SK-N-SH (cell line): ENCODE measurements around the gene PIK3R5. TPM values are rescaled to one million over a fixed set of nuclear protein-coding genes. Genes with fewer than 3 reads are reported as not detected.

Experiments used
- CTCF ChIA-PET: fragments of 300-600, 350-600 bp; formaldehyde crosslinking; extraction: SDS; loops from one replicate; lab custom pipeline; 2021; lab: Yijun Ruan, JAX
- POLR2A ChIA-PET: fragments of 350-600 bp; sonication (Branson Sonifier 250); formaldehyde crosslinking; extraction: SDS; loops from one replicate; lab custom pipeline; 2020; ENCODE audit warnings: antibody characterized with exemption, inconsistent platforms; lab: Yijun Ruan, JAX
- DNase-seq: peaks from one replicate; pipeline ENCODE4 v3.0.0; 2012
- H2AFZ ChIP-seq: fragments of 200-600 bp; sonication (generic); 2 replicates; pipeline ENCODE4 v1.8.1; 2016; ENCODE audit warnings: antibody characterized with exemption, mild to moderate bottlenecking, low read depth
- H3F3A ChIP-seq: fragments of 200-600 bp; sonication (generic); replicated peaks from 2 replicates; pipeline ENCODE3; 2016; ENCODE audit warnings: antibody characterized with exemption, mild to moderate bottlenecking; ENCODE audit not compliant: insufficient read depth
- H3K27ac ChIP-seq, 2 experiments: fragments of 200-500 bp in 1 of 2; fragments of 200-600 bp in 1 of 2; sonication (Bioruptor generic) in 1 of 2; sonication (generic), shearing (Covaris generic) in 1 of 2; 2 replicates each; pipeline versions ENCODE4 v1.5.1 to v1.6.1; 2014 to 2016; ENCODE audit warnings: low read depth in 2 of 2, inconsistent platforms in 1 of 2, low read length in 1 of 2, mild to moderate bottlenecking in 1 of 2, mixed read lengths in 1 of 2
- H3K27me3 ChIP-seq: fragments of 200-600 bp; sonication (generic), shearing (Covaris generic); 2 replicates; pipeline ENCODE4 v1.6.1; 2016; ENCODE audit warnings: mixed run types; ENCODE audit not compliant: insufficient read depth
- H3K36me3 ChIP-seq, 2 experiments: fragments of 200-500 bp in 1 of 2; fragments of 200-600 bp in 1 of 2; sonication (Bioruptor generic) in 1 of 2; sonication (generic) in 1 of 2; replicated peaks in 1 of 2; 2 replicates each; pipeline versions ENCODE3 to v1.5.1; 2014 to 2016; ENCODE audit warnings: low read length in 1 of 2, mild to moderate bottlenecking in 1 of 2; ENCODE audit not compliant: insufficient read depth in 2 of 2, control insufficient read depth in 1 of 2
- H3K4me1 ChIP-seq, 2 experiments: fragments of 200-500 bp in 1 of 2; fragments of 200-600 bp in 1 of 2; sonication (Bioruptor generic) in 1 of 2; sonication (generic), shearing (Covaris generic) in 1 of 2; 2 replicates each; pipeline versions ENCODE4 v1.5.1 to v1.6.1; 2014 to 2016; ENCODE audit warnings: low read depth in 1 of 2, low read length in 1 of 2, mixed run types in 1 of 2; ENCODE audit not compliant: insufficient read depth in 2 of 2, control insufficient read depth in 1 of 2
- H3K4me2 ChIP-seq: fragments of 200-600 bp; sonication (generic), shearing (Covaris generic); 2 replicates; pipeline ENCODE4 v1.6.1; 2017; ENCODE audit warnings: mixed run types
- H3K4me3 ChIP-seq, 2 experiments: fragments of 200-500 bp in 1 of 2; fragments of 200-600 bp in 1 of 2; sonication (Bioruptor generic) in 1 of 2; sonication (generic), shearing (Covaris generic) in 1 of 2; 2 replicates each; pipeline versions ENCODE4 v1.5.1 to v1.8.1; 2014 to 2016; ENCODE audit warnings: low read depth in 2 of 2, inconsistent platforms in 1 of 2, low read length in 1 of 2, mild to moderate bottlenecking in 1 of 2, mixed read lengths in 1 of 2, moderate library complexity in 1 of 2
- H3K79me2 ChIP-seq: fragments of 200-600 bp; sonication (generic); 2 replicates; pipeline ENCODE4 v1.8.1; 2017; ENCODE audit warnings: mild to moderate bottlenecking; ENCODE audit not compliant: insufficient read depth
- H3K9ac ChIP-seq: fragments of 200-600 bp; sonication (generic); 2 replicates; pipeline ENCODE4 v1.6.1; 2017; ENCODE audit warnings: mixed run types
- H3K9me2 ChIP-seq: fragments of 200-600 bp; sonication (generic); 2 replicates; pipeline ENCODE4 v1.6.1; 2017; ENCODE audit warnings: mixed run types
- H3K9me3 ChIP-seq: fragments of 200-600 bp; sonication (generic); 2 replicates; pipeline ENCODE4 v1.6.1; 2017; ENCODE audit warnings: mixed run types, mild to moderate bottlenecking, moderate library complexity
- H4K20me1 ChIP-seq: fragments of 200-600 bp; sonication (generic); 2 replicates; pipeline ENCODE4 v1.6.1; 2017; ENCODE audit warnings: mild to moderate bottlenecking, mixed run types; ENCODE audit not compliant: insufficient read depth
- ELF1 ChIP-seq: IDR thresholded peaks from 2 replicates; pipeline ENCODE4 v1.4.0; 2012
- EP300 ChIP-seq, 2 experiments: IDR thresholded peaks; 2 replicates each; pipeline versions ENCODE4 v1.4.0 to v1.6.1; 2012; ENCODE audit warnings: borderline replicate concordance in 1 of 2, low read depth in 1 of 2, low read length in 1 of 2
- FOXM1 ChIP-seq: IDR thresholded peaks from 2 replicates; pipeline ENCODE4 v1.4.0; 2012; ENCODE audit warnings: low read depth, mild to moderate bottlenecking
- IRF3 ChIP-seq: fragments of 150-350 bp; IDR thresholded peaks from 2 replicates; pipeline ENCODE4 v1.6.1; 2016; ENCODE audit warnings: mild to moderate bottlenecking, low read depth, low read length
- JUND ChIP-seq: IDR thresholded peaks from 2 replicates; pipeline ENCODE4 v1.4.0; 2012
- MEF2A ChIP-seq: IDR thresholded peaks from 2 replicates; pipeline ENCODE4 v1.4.0; 2012; ENCODE audit warnings: low read depth, borderline replicate concordance
- NFIC ChIP-seq: IDR thresholded peaks from 2 replicates; pipeline ENCODE4 v1.4.0; 2012; ENCODE audit warnings: borderline replicate concordance
- RAD21 ChIP-seq: IDR thresholded peaks from 2 replicates; pipeline ENCODE4 v1.6.1; 2012; ENCODE audit warnings: mild to moderate bottlenecking, low read length
- RXRA ChIP-seq: IDR thresholded peaks from 2 replicates; pipeline ENCODE4 v1.4.0; 2012; ENCODE audit warnings: low read depth, mild to moderate bottlenecking, borderline replicate concordance
- YY1 ChIP-seq: IDR thresholded peaks from 2 replicates; pipeline ENCODE4 v1.4.0; 2012; ENCODE audit warnings: low read depth, mild to moderate bottlenecking
- WGBS: methylation state at CpG from one replicate; pipeline ENCODE4 v1.1.6; 2017; ENCODE audit warnings: low lambda C conversion rate; 5-methylcytosine and 5-hydroxymethylcytosine counted together
- polyA plus RNA-seq, 3 experiments: library from polyadenylated mRNA; depleted of rRNA; stranded (reverse); fragments of >200 nt; gene quantifications; 2 replicates each; pipeline ENCODE4 v1.2.3, GENCODE V29; 2012
- TF ChIP-seq, protein P1 (sequence below): fragments of 200-600 bp; sonication (generic); IDR thresholded peaks from 2 replicates; pipeline ENCODE4 v1.6.1; 2017; ENCODE audit warnings: antibody characterized with exemption, mild to moderate bottlenecking, moderate library complexity
- TF ChIP-seq, protein P2 (sequence below): IDR thresholded peaks from 2 replicates; pipeline ENCODE4 v1.4.0; 2012; ENCODE audit warnings: low read depth, borderline replicate concordance
- TF ChIP-seq, protein P3 (sequence below): IDR thresholded peaks from 2 replicates; pipeline ENCODE4 v1.4.0; 2012; ENCODE audit warnings: low read depth

Gene PIK3R5
- polyA plus RNA-seq, 1 of the 3 experiments (the other 2 are of a cell fraction): not detected

DNA sequence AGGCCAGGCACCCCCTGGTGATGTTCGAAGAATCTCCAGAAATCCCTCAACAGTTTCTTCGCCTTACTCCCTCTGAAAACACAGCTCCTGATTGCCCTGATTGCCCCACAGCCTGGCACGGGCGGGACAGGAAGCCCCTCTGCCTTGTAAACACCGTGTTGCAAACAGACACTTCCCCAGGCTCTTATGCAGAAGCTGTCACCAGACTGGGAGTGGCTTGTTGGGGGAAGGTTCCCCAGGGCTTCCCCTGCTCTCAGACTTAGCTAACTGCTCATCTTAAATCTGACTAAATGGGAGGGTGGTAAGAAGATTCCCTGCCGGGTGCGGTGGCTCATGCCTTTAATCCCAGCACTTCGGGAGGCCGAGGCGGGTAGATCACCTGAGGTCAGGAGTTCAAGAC, 11.2 kb downstream of the PIK3R5 start:
- Histone ChIP-seq H3K4me1 (no peaks in the 10 kb centered on the region), H3K4me2 (no peak overlapping the region), H3K27ac (no peak overlapping the region), H3K9me3 (no peaks in the 10 kb centered on the region), H3K79me2 (no peaks in the 10 kb centered on the region), H3K36me3 (no peaks in the 10 kb centered on the region), H3K27me3 (peaks cover 28% of the 10 kb centered on the region; the same call in 1 of the 2 replicates), H3K4me3 (no peak overlapping the region), H4K20me1 (no peaks in the 10 kb centered on the region), H2AFZ (no peak overlapping the region)
- POLR2A ChIA-PET: no interaction called here
- CTCF ChIA-PET: no interaction called here
- 0% methylated on average over 10 of the region's 10 CpGs for WGBS
- TF ChIP-seq NFIC: no peak
- no peak for TF ChIP-seq JUND
- no peak for TF ChIP-seq RXRA
- TF ChIP-seq, protein P1, sequence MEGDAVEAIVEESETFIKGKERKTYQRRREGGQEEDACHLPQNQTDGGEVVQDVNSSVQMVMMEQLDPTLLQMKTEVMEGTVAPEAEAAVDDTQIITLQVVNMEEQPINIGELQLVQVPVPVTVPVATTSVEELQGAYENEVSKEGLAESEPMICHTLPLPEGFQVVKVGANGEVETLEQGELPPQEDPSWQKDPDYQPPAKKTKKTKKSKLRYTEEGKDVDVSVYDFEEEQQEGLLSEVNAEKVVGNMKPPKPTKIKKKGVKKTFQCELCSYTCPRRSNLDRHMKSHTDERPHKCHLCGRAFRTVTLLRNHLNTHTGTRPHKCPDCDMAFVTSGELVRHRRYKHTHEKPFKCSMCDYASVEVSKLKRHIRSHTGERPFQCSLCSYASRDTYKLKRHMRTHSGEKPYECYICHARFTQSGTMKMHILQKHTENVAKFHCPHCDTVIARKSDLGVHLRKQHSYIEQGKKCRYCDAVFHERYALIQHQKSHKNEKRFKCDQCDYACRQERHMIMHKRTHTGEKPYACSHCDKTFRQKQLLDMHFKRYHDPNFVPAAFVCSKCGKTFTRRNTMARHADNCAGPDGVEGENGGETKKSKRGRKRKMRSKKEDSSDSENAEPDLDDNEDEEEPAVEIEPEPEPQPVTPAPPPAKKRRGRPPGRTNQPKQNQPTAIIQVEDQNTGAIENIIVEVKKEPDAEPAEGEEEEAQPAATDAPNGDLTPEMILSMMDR: no peak
- no peak for TF ChIP-seq ELF1
- TF ChIP-seq, protein P2, sequence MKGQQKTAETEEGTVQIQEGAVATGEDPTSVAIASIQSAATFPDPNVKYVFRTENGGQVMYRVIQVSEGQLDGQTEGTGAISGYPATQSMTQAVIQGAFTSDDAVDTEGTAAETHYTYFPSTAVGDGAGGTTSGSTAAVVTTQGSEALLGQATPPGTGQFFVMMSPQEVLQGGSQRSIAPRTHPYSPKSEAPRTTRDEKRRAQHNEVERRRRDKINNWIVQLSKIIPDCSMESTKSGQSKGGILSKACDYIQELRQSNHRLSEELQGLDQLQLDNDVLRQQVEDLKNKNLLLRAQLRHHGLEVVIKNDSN: no peak
- no peak for TF ChIP-seq RAD21
- TF ChIP-seq EP300 (IDR thresholded peaks at IDR 0.05; ENCODE audit: borderline replicate concordance in 1 of 2, low read depth in 1 of 2, low read length in 1 of 2): no peak
- TF ChIP-seq, protein P3, sequence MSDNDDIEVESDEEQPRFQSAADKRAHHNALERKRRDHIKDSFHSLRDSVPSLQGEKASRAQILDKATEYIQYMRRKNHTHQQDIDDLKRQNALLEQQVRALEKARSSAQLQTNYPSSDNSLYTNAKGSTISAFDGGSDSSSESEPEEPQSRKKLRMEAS: no peak
- TF ChIP-seq MEF2A: no peak
- TF ChIP-seq FOXM1: no peak
- TF ChIP-seq YY1: no peak
- TF ChIP-seq, all 33 proteins: peak for 0
- Histone ChIP-seq H3F3A (no peaks in the 10 kb centered on the region), H3K9ac (no peak overlapping the region), H3K9me2 (no peaks in the 10 kb centered on the region)
- no peak for DNase-seq

DNA sequence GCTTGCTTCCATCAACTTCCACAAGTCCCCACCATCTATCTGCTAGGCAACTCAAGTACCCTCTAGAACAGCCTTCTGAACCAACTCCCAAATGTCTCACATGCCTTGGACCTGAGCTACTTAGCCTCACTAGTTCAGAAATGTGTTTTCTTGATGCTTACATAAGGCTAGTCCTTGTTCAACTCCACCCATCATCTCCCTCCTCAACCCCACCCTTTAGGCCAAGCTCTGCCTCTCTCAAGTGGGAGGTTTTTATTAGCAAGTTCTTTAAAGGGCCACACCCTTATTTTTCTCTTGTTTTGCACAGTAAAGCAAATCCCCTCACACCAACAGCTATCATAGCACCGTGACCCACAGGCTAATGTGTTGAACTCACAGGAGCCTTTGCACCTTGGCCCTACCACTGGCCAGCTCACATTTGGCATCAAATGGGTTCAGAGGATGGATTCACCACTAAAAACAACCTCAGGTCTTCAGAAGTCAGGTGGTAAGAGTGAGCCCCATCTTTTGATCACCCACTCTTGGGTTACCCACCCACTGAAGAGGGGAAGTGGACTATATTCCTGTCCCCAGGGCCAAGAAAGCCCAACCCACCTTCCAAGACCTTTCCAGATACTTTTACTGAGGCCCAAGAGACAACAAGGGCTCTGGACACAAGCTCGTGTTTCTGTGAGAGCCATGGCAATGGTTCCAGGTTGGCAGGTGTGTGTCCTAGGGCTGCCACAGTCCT, 12.2 kb downstream of the PIK3R5 start:
- Histone ChIP-seq H3K9me2 (no peaks in the 10 kb centered on the region), H3K9ac (no peak overlapping the region), H3K4me2 (no peak overlapping the region), H3K4me1 (no peaks in the 10 kb centered on the region), H3F3A (no peaks in the 10 kb centered on the region), H3K36me3 (no peaks in the 10 kb centered on the region), H4K20me1 (no peaks in the 10 kb centered on the region), H3K27ac (no peak overlapping the region), H3K79me2 (no peaks in the 10 kb centered on the region), H2AFZ (no peak overlapping the region), H3K4me3 (no peak overlapping the region), H3K9me3 (no peaks in the 10 kb centered on the region), H3K27me3 (peaks cover 28% of the 10 kb centered on the region; the same call in 1 of the 2 replicates)
- DNase-seq: no peak
- ChIA-PET POLR2A (no interaction called here), CTCF (interaction anchor here (0.6 kb wide), 1 partner anchor 8 kb away, joined by 3 read pairs; no protein-coding TSS in a partner anchor)
- WGBS: 0% methylated on average over 2 of the region's 2 CpGs
- TF ChIP-seq IRF3: no peak
